Fibroblast of the aortic adventitia (primary cell): Measurements from ENCODE around the gene ARL2. TPM values are rescaled to one million over a fixed set of nuclear protein-coding genes. Genes with fewer than 3 reads are reported as not detected.

Source experiments
- DNase-seq: peaks from one replicate; pipeline ENCODE4 v3.0.0-alpha.2; 2010; ENCODE audit warnings: low read depth
- H3K4me3 ChIP-seq: 2 replicates; pipeline ENCODE4 v1.5.1; 2011; ENCODE audit warnings: low read depth, mild to moderate bottlenecking, control low read depth, low read length, moderate library complexity
- CTCF ChIP-seq: IDR thresholded peaks from 2 replicates; pipeline ENCODE4 v1.5.1; 2011; ENCODE audit warnings: mild to moderate bottlenecking, low read length, control low read depth, inconsistent platforms; ENCODE audit not compliant: insufficient read depth
- total RNA-seq: library from RNA; depleted of rRNA; stranded (reverse); fragments of >200 nt; gene quantifications from 2 replicates; pipeline ENCODE4 v1.2.3, GENCODE V29; 2012; ENCODE audit warnings: low replicate concordance

Gene ARL2
- 14.9 and 97.9 TPM in 2 replicates for total RNA-seq

- TF ChIP-seq CTCF: peak; percentile 61
- peak within 1 kb of the TSS; percentile 85 for H3K4me3 ChIP-seq
- DNase-seq: peak; percentile 87
Measured at GRCh38 chr11:65013888-65014725, at the start of gene ARL2. TSS of gene ARL2 (plus strand) at chr11:65014160. CDS start at chr11:65014208, 48 bp downstream.

GRCh38 chr11:64967375-64967774 is 46.6 kb upstream of the ARL2 start:
- no peak for TF ChIP-seq CTCF
- DNase-seq: no peak
- no peak overlapping the region for H3K4me3 ChIP-seq

- H3K4me3 ChIP-seq: no peak overlapping the region
- DNase-seq: peak; percentile 6
- no peak for TF ChIP-seq CTCF
Measured at GRCh38 chr11:64969209-64969608, 44.8 kb upstream of the ARL2 start.

- DNase-seq: no peak
- no peak for TF ChIP-seq CTCF
- no peak overlapping the region for H3K4me3 ChIP-seq
Measured at GRCh38 chr11:64970731-64971151, 43.2 kb upstream of the ARL2 start.

GRCh38 chr11:64971421-64972233 is 42.3 kb upstream of the ARL2 start, which contains the start of gene MAJIN:
TSS of gene MAJIN (minus strand) at chr11:64972108. CDS start at chr11:64959405, 12,703 bp downstream.
- TF ChIP-seq CTCF: no peak

GRCh38 chr11:64974124-64974523 is 39.8 kb upstream of the ARL2 start:
- no peak overlapping the region for H3K4me3 ChIP-seq
- DNase-seq: no peak
- TF ChIP-seq CTCF: no peak

More at GRCh38 chr11:64971421-64972233, 42.3 kb upstream of the ARL2 start, which contains the start of gene MAJIN:
- peak within 1 kb of the TSS; percentile 41 for H3K4me3 ChIP-seq
- DNase-seq: peak; percentile 61
